ENCODE data around the gene TOMM6.

TOMM6 gene

GRCh38 chr6:41748542-41748941, 39.0 kb upstream of the TOMM6 start:
- Histone ChIP-seq H3K9me2 (replicated peaks; ENCODE audit: insufficient read depth, low read length) (no peaks in the 10 kb centered on the region), H3K4me3 (ENCODE audit: insufficient read depth, low read length, poor library complexity, severe bottlenecking) (no peak overlapping the region), H3K36me3 (ENCODE audit: low read length) (no peaks in the 10 kb centered on the region), H3K27me3 (ENCODE audit: low read length) (no peaks in the 10 kb centered on the region), H3K9ac (ENCODE audit: low read length) (no peak overlapping the region), H4K20me1 (ENCODE audit: low read depth, low read length) (no peaks in the 10 kb centered on the region), H3K27ac (ENCODE audit: low read depth, low read length) (no peak overlapping the region), H3K79me2 (ENCODE audit: insufficient read depth, low read length) (no peaks in the 10 kb centered on the region), H3K9me3 (ENCODE audit: insufficient read depth, low read length) (no peaks in the 10 kb centered on the region), H2AFZ (ENCODE audit: low read depth, low read length, severe bottlenecking) (no peak overlapping the region), H3F3A (ENCODE audit: insufficient read depth) (no peaks in the 10 kb centered on the region), H3K4me2 (ENCODE audit: low read depth, low read length, poor library complexity, severe bottlenecking) (no peak overlapping the region)
- TF ChIP-seq CTCF (IDR thresholded peaks at IDR 0.05; ENCODE audit: insufficient read depth, low read length, poor library complexity, severe bottlenecking) = no peak
- TF ChIP-seq EZH2phosphoT487 (conservative IDR thresholded peaks at IDR 0.05; ENCODE audit: low read length) = no peak

- Histone ChIP-seq H2AFZ (ENCODE audit: low read depth, low read length, severe bottlenecking) (no peak overlapping the region), H4K20me1 (ENCODE audit: low read depth, low read length) (no peaks in the 10 kb centered on the region), H3K27ac (ENCODE audit: low read depth, low read length) (no peak overlapping the region), H3F3A (ENCODE audit: insufficient read depth) (no peaks in the 10 kb centered on the region), H3K9me3 (ENCODE audit: insufficient read depth, low read length) (no peaks in the 10 kb centered on the region), H3K4me3 (ENCODE audit: insufficient read depth, low read length, poor library complexity, severe bottlenecking) (no peak overlapping the region), H3K9me2 (replicated peaks; ENCODE audit: insufficient read depth, low read length) (no peaks in the 10 kb centered on the region), H3K4me2 (ENCODE audit: low read depth, low read length, poor library complexity, severe bottlenecking) (no peak overlapping the region), H3K9ac (ENCODE audit: low read length) (no peak overlapping the region), H3K27me3 (ENCODE audit: low read length) (no peaks in the 10 kb centered on the region), H3K36me3 (ENCODE audit: low read length) (no peaks in the 10 kb centered on the region), H3K79me2 (ENCODE audit: insufficient read depth, low read length) (no peaks in the 10 kb centered on the region)
- TF ChIP-seq EZH2phosphoT487 (conservative IDR thresholded peaks at IDR 0.05; ENCODE audit: low read length) (no peak), CTCF (IDR thresholded peaks at IDR 0.05; ENCODE audit: insufficient read depth, low read length, poor library complexity, severe bottlenecking) (no peak)
These were observed 37.1 kb upstream of the TOMM6 start for GRCh38 chr6:41750374-41750773.

- H3K9me3 ChIP-seq (ENCODE audit: insufficient read depth, low read length) = no peaks in the 10 kb centered on the region
- no peak for TF ChIP-seq EZH2phosphoT487 (conservative IDR thresholded peaks at IDR 0.05; ENCODE audit: low read length)
- no peak for TF ChIP-seq CTCF (IDR thresholded peaks at IDR 0.05; ENCODE audit: insufficient read depth, low read length, poor library complexity, severe bottlenecking)
- no peak overlapping the region for H3K4me2 ChIP-seq (ENCODE audit: low read depth, low read length, poor library complexity, severe bottlenecking)
- no peaks in the 10 kb centered on the region for H4K20me1 ChIP-seq (ENCODE audit: low read depth, low read length)
- H3K9me2 ChIP-seq (replicated peaks; ENCODE audit: insufficient read depth, low read length) = no peaks in the 10 kb centered on the region
- no peaks in the 10 kb centered on the region for H3K36me3 ChIP-seq (ENCODE audit: low read length)
- no peak overlapping the region for H2AFZ ChIP-seq (ENCODE audit: low read depth, low read length, severe bottlenecking)
- H3K27me3 ChIP-seq (ENCODE audit: low read length) = no peaks in the 10 kb centered on the region
- no peak overlapping the region for H3K9ac ChIP-seq (ENCODE audit: low read length)
- H3K27ac ChIP-seq (ENCODE audit: low read depth, low read length) = no peak overlapping the region
- no peak overlapping the region for H3K4me3 ChIP-seq (ENCODE audit: insufficient read depth, low read length, poor library complexity, severe bottlenecking)
- H3K79me2 ChIP-seq (ENCODE audit: insufficient read depth, low read length) = no peaks in the 10 kb centered on the region
- no peaks in the 10 kb centered on the region for H3F3A ChIP-seq (ENCODE audit: insufficient read depth)
These were observed 31.6 kb upstream of the TOMM6 start for GRCh38 chr6:41755895-41756294.

All from SU-DHL-6 (cell line).